Nephron progenitor cell (in vitro differentiated cells): ENCODE measurements around the gene ASGR2.

Experiments
- DNase-seq: peaks from one replicate; pipeline ENCODE4 v3.0.0; 2021
- H3K27ac Mint-ChIP-seq: 2 replicates; pipeline ENCODE4 v1.8.0; 2021; ENCODE audit warnings: mild to moderate bottlenecking, moderate library complexity, mixed read lengths
- H3K27me3 Mint-ChIP-seq: 2 replicates; pipeline ENCODE4 v1.8.0; 2021; ENCODE audit warnings: mild to moderate bottlenecking, low read depth, mixed read lengths; ENCODE audit not compliant: poor library complexity
- H3K36me3 Mint-ChIP-seq: 2 replicates; pipeline ENCODE4 v1.8.0; 2021; ENCODE audit warnings: low read depth, mixed read lengths
- H3K4me1 Mint-ChIP-seq: 2 replicates; pipeline ENCODE4 v1.8.0; 2021; ENCODE audit warnings: mixed read lengths
- H3K4me3 Mint-ChIP-seq: 2 replicates; pipeline ENCODE4 v1.8.0; 2021; ENCODE audit warnings: mild to moderate bottlenecking, moderate library complexity, mixed read lengths
- H3K9me3 Mint-ChIP-seq: 2 replicates; pipeline ENCODE4 v1.8.0; 2021; ENCODE audit warnings: mild to moderate bottlenecking, moderate library complexity, mixed read lengths
- CTCF ChIP-seq: fragments of 200-600 bp; sonication (generic); IDR thresholded peaks from 2 replicates; pipeline ENCODE4 v1.5.0; 2021; ENCODE audit warnings: antibody characterized with exemption

The ASGR2 gene

GRCh38 chr17:7136266-7136877 lies 21.8 kb upstream of the ASGR2 start:
- TF ChIP-seq CTCF = peak; percentile 95
- no peaks in the 10 kb centered on the region for H3K9me3 Mint-ChIP-seq
- H3K27me3 Mint-ChIP-seq = peaks cover 11% of the 10 kb centered on the region
- no peak overlapping the region for H3K4me3 Mint-ChIP-seq
- no peaks in the 10 kb centered on the region for H3K36me3 Mint-ChIP-seq
- no peak overlapping the region for H3K27ac Mint-ChIP-seq
- H3K4me1 Mint-ChIP-seq = peaks cover 64% of the 10 kb centered on the region
- DNase-seq = peak; percentile 80

GRCh38 chr17:7133916-7134315 lies 19.3 kb upstream of the ASGR2 start:
- Mint-ChIP-seq H3K27me3 (peaks cover 3% of the 10 kb centered on the region), H3K36me3 (no peaks in the 10 kb centered on the region), H3K27ac (no peak overlapping the region), H3K4me3 (no peak overlapping the region), H3K9me3 (no peaks in the 10 kb centered on the region), H3K4me1 (peaks cover 73% of the 10 kb centered on the region)
- TF ChIP-seq CTCF = no peak
- no peak for DNase-seq

GRCh38 chr17:7133424-7133823 lies 18.8 kb upstream of the ASGR2 start:
- Mint-ChIP-seq H3K36me3 (no peaks in the 10 kb centered on the region), H3K27me3 (peaks cover 3% of the 10 kb centered on the region), H3K4me1 (peaks cover 70% of the 10 kb centered on the region), H3K27ac (no peak overlapping the region), H3K4me3 (no peak overlapping the region), H3K9me3 (no peaks in the 10 kb centered on the region)
- peak; percentile 10 for TF ChIP-seq CTCF
- peak; percentile 35 for DNase-seq

GRCh38 chr17:7132511-7133094 lies 18.0 kb upstream of the ASGR2 start:
- no peaks in the 10 kb centered on the region for H3K9me3 Mint-ChIP-seq
- H3K27ac Mint-ChIP-seq = peak overlapping the region; percentile 96
- H3K4me3 Mint-ChIP-seq = peak overlapping the region; percentile 40
- no peak for TF ChIP-seq CTCF
- H3K27me3 Mint-ChIP-seq = peaks cover 3% of the 10 kb centered on the region
- no peaks in the 10 kb centered on the region for H3K36me3 Mint-ChIP-seq
- peaks cover 67% of the 10 kb centered on the region for H3K4me1 Mint-ChIP-seq
- peak; percentile 45 for DNase-seq

GRCh38 chr17:7131423-7131791 lies 16.8 kb upstream of the ASGR2 start:
- Mint-ChIP-seq H3K4me3 (peak overlapping the region; percentile 47), H3K36me3 (no peaks in the 10 kb centered on the region), H3K27me3 (peaks cover 6% of the 10 kb centered on the region), H3K4me1 (peaks cover 62% of the 10 kb centered on the region), H3K27ac (peak overlapping the region; percentile 68), H3K9me3 (no peaks in the 10 kb centered on the region)
- TF ChIP-seq CTCF = no peak
- DNase-seq = no peak
